ENCODE data around the gene REEP3. TPM values are rescaled to one million over a fixed set of nuclear protein-coding genes. Genes with fewer than 3 reads are reported as not detected.

Gene REEP3
- total and polyA plus RNA-seq, 2 of the 8 experiments (the other 6 are each of a cell fraction or from before 2014, with no cell fraction given): 5.8 to 31.5 TPM

DNA sequence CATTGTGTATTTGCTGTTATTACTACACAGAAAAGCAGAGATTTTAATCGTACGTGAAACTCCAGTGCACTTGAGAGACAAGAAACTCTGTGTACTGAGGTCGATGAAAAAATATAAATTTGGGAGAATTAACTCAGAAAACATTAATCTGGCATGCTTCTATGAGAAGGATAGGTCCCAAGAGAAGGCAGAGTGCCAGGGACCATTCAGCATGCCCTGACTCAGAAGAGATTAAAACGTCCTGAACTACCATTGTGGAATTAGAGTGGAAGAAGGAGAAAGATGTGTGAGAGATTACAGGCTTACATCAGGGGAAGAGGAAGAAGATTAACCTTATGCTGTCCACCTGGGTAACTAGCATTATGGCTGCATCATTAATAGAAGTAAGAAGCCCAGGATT lies 72.4 kb downstream of the REEP3 start:
- H4K8ac ChIP-seq (ENCODE audit: extremely low read depth, insufficient read depth, low read length): no peak overlapping the region
- no peak overlapping the region for H3K27ac ChIP-seq (ENCODE audit: low read depth, low read length)
- H3K9ac ChIP-seq (replicated peaks in 1 of 4; ENCODE audit: extremely low read depth in 1 of 4, low read depth in 3 of 4, low read length in 3 of 4): no peak overlapping the region
- 93% methylated on average over 4 of the region's 4 CpGs; no CpG with 5 or more reads in 1 of the 2 experiments for WGBS, 2 experiments (ENCODE audit: extremely low coverage in 1 of 2, insufficient coverage in 1 of 2, insufficient read length in 1 of 2, insufficient replicate concordance in 2 of 2, low coverage in 1 of 2, low lambda C conversion rate in 2 of 2, missing lambda C conversion rate in 1 of 2)
- H3K4me3 ChIP-seq (ENCODE audit: extremely low read depth in 1 of 4, insufficient read depth in 2 of 4, low read depth in 3 of 4, low read length in 4 of 4): no peak overlapping the region
- FAIRE-seq (no peak), DNase-seq (ENCODE audit: low read depth in 1 of 2, low spot score in 2 of 2) (no peak)
- no peak overlapping the region for H2AFZ ChIP-seq (ENCODE audit: low read length)
- H2BK5ac ChIP-seq (ENCODE audit: low read depth, low read length): no peak overlapping the region
- ChIA-PET POLR2A (ENCODE audit: partially characterized antibody) (no interaction called here), CTCF (ENCODE audit: partially characterized antibody) (no interaction called here)
- H2BK12ac ChIP-seq (ENCODE audit: low read depth, low read length): no peak overlapping the region
- no peak overlapping the region for H2BK120ac ChIP-seq (replicated peaks; ENCODE audit: low read depth, low read length)
- H4K20me1 ChIP-seq (replicated peaks in 1 of 2; ENCODE audit: control insufficient read depth in 1 of 2, insufficient read depth in 2 of 2, low read length in 2 of 2): no peaks in the 10 kb centered on the region
- H3K4ac ChIP-seq (replicated peaks; ENCODE audit: insufficient read length, low read depth, low read length): no peak overlapping the region
- no peaks in the 10 kb centered on the region for H3K4me1 ChIP-seq (replicated peaks in 1 of 4; ENCODE audit: control insufficient read depth in 3 of 4, insufficient read depth in 4 of 4, low read length in 3 of 4)
- H3K27me3 ChIP-seq (replicated peaks in 1 of 4; ENCODE audit: control insufficient read depth in 3 of 4, extremely low read depth in 1 of 4, insufficient read depth in 3 of 4, low read length in 3 of 4): no peaks in the 10 kb centered on the region
- no peak overlapping the region for H3K4me2 ChIP-seq (ENCODE audit: insufficient read depth in 1 of 2, low read depth in 2 of 2, low read length in 2 of 2)
- H3K36me3 ChIP-seq (ENCODE audit: control insufficient read depth in 2 of 4, insufficient read depth in 4 of 4, low read length in 3 of 4): peaks cover 0 to 8% (median 1%) of the 10 kb centered on the region in 4 experiments; a peak in 6 of 8 replicates
- H3K23ac ChIP-seq (ENCODE audit: insufficient read length): no peak overlapping the region
- peaks cover 0 to 7% of the 10 kb centered on the region in 2 experiments; a peak in 2 of 4 replicates for H3K79me2 ChIP-seq (ENCODE audit: control insufficient read depth in 1 of 2, insufficient read depth in 2 of 2, low read length in 2 of 2)
- TF ChIP-seq CREB1 (IDR thresholded peaks at IDR 0.05) (no peak), EZH2 (IDR thresholded peaks at IDR 0.05; ENCODE audit: low read depth, low read length, severe bottlenecking) (no peak), BACH1 (IDR thresholded peaks at IDR 0.05; ENCODE audit: low read length) (no peak), JUN (IDR thresholded peaks at IDR 0.05; ENCODE audit: low read depth, low read length) (no peak), CHD2 (IDR thresholded peaks at IDR 0.05; ENCODE audit: low read length) (no peak), SIX5 (IDR thresholded peaks at IDR 0.05; ENCODE audit: low read depth, low read length) (no peak), SP2 (IDR thresholded peaks at IDR 0.05; ENCODE audit: low read length) (no peak), SRF (IDR thresholded peaks at IDR 0.05; ENCODE audit: low read depth, low read length) (no peak), NRF1 (IDR thresholded peaks at IDR 0.05; ENCODE audit: low read depth, low read length) (no peak), RBBP5 (IDR thresholded peaks at IDR 0.05; ENCODE audit: borderline replicate concordance, low read depth, low read length) (no peak), JUND (IDR thresholded peaks at IDR 0.05; ENCODE audit: low read length) (no peak)
- TF ChIP-seq, protein P1, sequence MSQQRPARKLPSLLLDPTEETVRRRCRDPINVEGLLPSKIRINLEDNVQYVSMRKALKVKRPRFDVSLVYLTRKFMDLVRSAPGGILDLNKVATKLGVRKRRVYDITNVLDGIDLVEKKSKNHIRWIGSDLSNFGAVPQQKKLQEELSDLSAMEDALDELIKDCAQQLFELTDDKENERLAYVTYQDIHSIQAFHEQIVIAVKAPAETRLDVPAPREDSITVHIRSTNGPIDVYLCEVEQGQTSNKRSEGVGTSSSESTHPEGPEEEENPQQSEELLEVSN (IDR thresholded peaks at IDR 0.05): no peak
- no peaks in the 10 kb centered on the region for H3K9me3 ChIP-seq (ENCODE audit: insufficient read depth in 2 of 2, low read depth in 1 of 2, low read length in 1 of 2)
- H4K91ac ChIP-seq (replicated peaks; ENCODE audit: insufficient read length, low read length): no peak overlapping the region
- H3K23me2 ChIP-seq (ENCODE audit: low read depth, low read length): no peaks in the 10 kb centered on the region
- no peak overlapping the region for H3K56ac ChIP-seq (replicated peaks; ENCODE audit: insufficient read length, low read depth, low read length)
- H3K14ac ChIP-seq (ENCODE audit: insufficient read length): no peak overlapping the region
- H3K79me1 ChIP-seq (ENCODE audit: low read depth, low read length): no peaks in the 10 kb centered on the region; the same call in 1 of the 2 replicates
- H2BK15ac ChIP-seq (ENCODE audit: low read length): no peak overlapping the region
- H4K5ac ChIP-seq (ENCODE audit: insufficient read length, low read depth, low read length): no peak overlapping the region
- H3K18ac ChIP-seq (ENCODE audit: extremely low read depth, low read length): no peak overlapping the region
- H2AK5ac ChIP-seq (ENCODE audit: low read depth, low read length): no peak overlapping the region
- H2BK20ac ChIP-seq (ENCODE audit: low read length): no peak overlapping the region

Measured in H1 (cell line).